DOHH2 (cell line): ENCODE data around the gene AFP.

ENCODE experiments used
- CTCF ChIP-seq: fragments of 200-600 bp; sonication (generic); IDR thresholded peaks from one replicate; pipeline ENCODE4 v1.5.1; 2014; ENCODE audit warnings: antibody characterized with exemption, mild to moderate bottlenecking, low read depth, low read length; ENCODE audit not compliant: poor library complexity, severe bottlenecking
- EZH2phosphoT487 ChIP-seq: fragments of 200-600 bp; sonication (generic); IDR thresholded peaks from 2 replicates; pipeline ENCODE4 v1.6.1; 2017; ENCODE audit warnings: borderline replicate concordance, mild to moderate bottlenecking, antibody characterized with exemption, low read length, moderate library complexity, mixed read lengths

GRCh38 chr4:73409978-73410548, 26.0 kb upstream of the AFP start:
- no peak for TF ChIP-seq CTCF
- no peak for TF ChIP-seq EZH2phosphoT487
